Astrocyte (in vitro differentiated cells and primary cell): ENCODE measurements around the gene ALK. TPM values are rescaled to one million over a fixed set of nuclear protein-coding genes. Genes with fewer than 3 reads are reported as not detected.

Experiments
- DNase-seq: peaks from one replicate; pipeline ENCODE4 v3.0.0-alpha.2; 2010; ENCODE audit warnings: low read depth
- FAIRE-seq: peaks from 2 replicates; lab custom pipeline; 2011; peaks lifted over from hg19 to GRCh38; lab: Jason Lieb, UNC
- H2AFZ ChIP-seq: 2 replicates; pipeline ENCODE4 v1.6.0; 2012; ENCODE audit warnings: low read depth, low read length, inconsistent platforms
- H3K27ac ChIP-seq: 2 replicates; pipeline ENCODE4 v1.5.1; 2011; ENCODE audit warnings: low read depth, low read length, inconsistent platforms
- H3K27me3 ChIP-seq: 2 replicates; pipeline ENCODE4 v1.6.0; 2011; ENCODE audit warnings: low read length, inconsistent platforms; ENCODE audit not compliant: insufficient read depth
- H3K36me3 ChIP-seq: 2 replicates; pipeline ENCODE4 v1.5.1; 2011; ENCODE audit warnings: low read length, inconsistent platforms; ENCODE audit not compliant: insufficient read depth
- H3K4me1 ChIP-seq: 2 replicates; pipeline ENCODE4 v1.5.1; 2011; ENCODE audit warnings: low read length, inconsistent platforms; ENCODE audit not compliant: insufficient read depth
- H3K4me2 ChIP-seq: 2 replicates; pipeline ENCODE4 v1.6.0; 2012; ENCODE audit warnings: low read length, inconsistent platforms
- H3K4me3 ChIP-seq: 2 replicates; pipeline ENCODE4 v1.5.1; 2011; ENCODE audit warnings: low read depth, mild to moderate bottlenecking, low read length, inconsistent platforms; ENCODE audit not compliant: insufficient read depth
- H3K79me2 ChIP-seq: 2 replicates; pipeline ENCODE4 v1.6.0; 2012; ENCODE audit warnings: mild to moderate bottlenecking, low read length, inconsistent platforms; ENCODE audit not compliant: insufficient read depth
- H3K9ac ChIP-seq: 2 replicates; pipeline ENCODE4 v1.6.0; 2012; ENCODE audit warnings: mild to moderate bottlenecking, low read length, inconsistent platforms
- H3K9me3 ChIP-seq: 2 replicates; pipeline ENCODE4 v1.5.1; 2012; ENCODE audit warnings: low read depth, mild to moderate bottlenecking, low read length, inconsistent platforms; ENCODE audit not compliant: insufficient read depth
- H4K20me1 ChIP-seq: 2 replicates; pipeline ENCODE4 v1.6.0; 2012; ENCODE audit warnings: low read length, inconsistent platforms; ENCODE audit not compliant: insufficient read depth
- H3K27ac Mint-ChIP-seq: one replicate; pipeline ENCODE4 v1.8.0; 2021; ENCODE audit warnings: mild to moderate bottlenecking, mixed read lengths; ENCODE audit not compliant: unreplicated experiment
- H3K27me3 Mint-ChIP-seq: one replicate; pipeline ENCODE4 v1.8.0; 2021; ENCODE audit warnings: low read depth, mixed read lengths; ENCODE audit not compliant: unreplicated experiment
- H3K36me3 Mint-ChIP-seq: one replicate; pipeline ENCODE4 v1.8.0; 2021; ENCODE audit warnings: low read depth, mixed read lengths; ENCODE audit not compliant: unreplicated experiment
- H3K4me1 Mint-ChIP-seq: one replicate; pipeline ENCODE4 v1.8.0; 2021; ENCODE audit warnings: low read depth, mixed read lengths; ENCODE audit not compliant: unreplicated experiment
- H3K4me3 Mint-ChIP-seq: one replicate; pipeline ENCODE4 v1.8.0; 2021; ENCODE audit warnings: mild to moderate bottlenecking, moderate library complexity, mixed read lengths; ENCODE audit not compliant: unreplicated experiment
- H3K9me3 Mint-ChIP-seq: one replicate; pipeline ENCODE4 v1.8.0; 2021; ENCODE audit warnings: mild to moderate bottlenecking, mixed read lengths; ENCODE audit not compliant: unreplicated experiment
- EZH2 ChIP-seq: IDR thresholded peaks from 2 replicates; pipeline ENCODE4 v1.6.1; 2012; ENCODE audit warnings: mild to moderate bottlenecking, low read length, inconsistent platforms; ENCODE audit not compliant: insufficient read depth
- total RNA-seq: library from RNA; stranded (reverse); gene quantifications from 2 replicates; pipeline ENCODE4 v1.2.1, GENCODE V29; 2021
- TF ChIP-seq, protein P1 (sequence below): IDR thresholded peaks from 2 replicates; pipeline ENCODE4 v1.5.1; 2011; ENCODE audit warnings: low read depth, mild to moderate bottlenecking, inconsistent platforms, low read length, moderate library complexity; ENCODE audit not compliant: insufficient read depth

The ALK gene
- total RNA-seq, 1 donor from 2014 or later, result 0.16 TPM

DNA sequence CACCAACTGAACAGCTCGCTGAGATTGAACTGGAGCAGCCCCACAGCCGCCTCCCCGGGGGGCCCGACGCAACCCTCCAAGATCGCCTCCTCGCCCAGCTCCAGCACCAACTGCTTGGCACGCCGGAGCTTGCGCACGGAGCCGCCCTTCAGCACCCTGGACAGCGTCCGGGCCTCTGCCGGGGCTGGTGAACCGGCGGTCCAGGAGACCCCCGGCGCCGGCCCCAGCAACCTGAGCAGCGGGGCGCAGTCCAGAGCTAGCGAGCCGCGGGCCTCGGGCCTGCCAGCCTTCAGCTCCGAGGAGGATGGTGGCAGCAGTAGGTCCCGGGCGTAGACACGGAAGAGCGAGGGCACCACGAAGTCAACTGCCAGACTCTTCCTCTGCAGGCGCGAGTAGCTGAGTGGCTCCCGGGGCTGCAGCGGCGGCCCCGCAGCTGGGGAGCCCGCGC, 1.2 kb downstream of the ALK start:
- Histone ChIP-seq H3K9ac (no peak overlapping the region), H3K36me3 (no peaks in the 10 kb centered on the region), H4K20me1 (no peaks in the 10 kb centered on the region), H3K4me2 (peak overlapping the region; percentile 84), H3K79me2 (no peaks in the 10 kb centered on the region), H2AFZ (no peak overlapping the region), H3K9me3 (no peaks in the 10 kb centered on the region), H3K4me3 (peak overlapping the region; percentile 48), H3K27ac (no peak overlapping the region), H3K27me3 (peaks cover 30% of the 10 kb centered on the region), H3K4me1 (peaks cover 12% of the 10 kb centered on the region)
- peaks cover 2% of the 10 kb centered on the region for H3K9me3 Mint-ChIP-seq
- H3K4me1 Mint-ChIP-seq, result peaks cover 2% of the 10 kb centered on the region
- H3K27ac Mint-ChIP-seq, result no peak overlapping the region
- H3K36me3 Mint-ChIP-seq, result no peaks in the 10 kb centered on the region
- peaks cover 53% of the 10 kb centered on the region for H3K27me3 Mint-ChIP-seq
- TF ChIP-seq EZH2, result no peak
- TF ChIP-seq, protein P1, sequence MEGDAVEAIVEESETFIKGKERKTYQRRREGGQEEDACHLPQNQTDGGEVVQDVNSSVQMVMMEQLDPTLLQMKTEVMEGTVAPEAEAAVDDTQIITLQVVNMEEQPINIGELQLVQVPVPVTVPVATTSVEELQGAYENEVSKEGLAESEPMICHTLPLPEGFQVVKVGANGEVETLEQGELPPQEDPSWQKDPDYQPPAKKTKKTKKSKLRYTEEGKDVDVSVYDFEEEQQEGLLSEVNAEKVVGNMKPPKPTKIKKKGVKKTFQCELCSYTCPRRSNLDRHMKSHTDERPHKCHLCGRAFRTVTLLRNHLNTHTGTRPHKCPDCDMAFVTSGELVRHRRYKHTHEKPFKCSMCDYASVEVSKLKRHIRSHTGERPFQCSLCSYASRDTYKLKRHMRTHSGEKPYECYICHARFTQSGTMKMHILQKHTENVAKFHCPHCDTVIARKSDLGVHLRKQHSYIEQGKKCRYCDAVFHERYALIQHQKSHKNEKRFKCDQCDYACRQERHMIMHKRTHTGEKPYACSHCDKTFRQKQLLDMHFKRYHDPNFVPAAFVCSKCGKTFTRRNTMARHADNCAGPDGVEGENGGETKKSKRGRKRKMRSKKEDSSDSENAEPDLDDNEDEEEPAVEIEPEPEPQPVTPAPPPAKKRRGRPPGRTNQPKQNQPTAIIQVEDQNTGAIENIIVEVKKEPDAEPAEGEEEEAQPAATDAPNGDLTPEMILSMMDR, result no peak
- DNase-seq, result peak; percentile 31
- no peak overlapping the region for H3K4me3 Mint-ChIP-seq
- no peak for FAIRE-seq

DNA sequence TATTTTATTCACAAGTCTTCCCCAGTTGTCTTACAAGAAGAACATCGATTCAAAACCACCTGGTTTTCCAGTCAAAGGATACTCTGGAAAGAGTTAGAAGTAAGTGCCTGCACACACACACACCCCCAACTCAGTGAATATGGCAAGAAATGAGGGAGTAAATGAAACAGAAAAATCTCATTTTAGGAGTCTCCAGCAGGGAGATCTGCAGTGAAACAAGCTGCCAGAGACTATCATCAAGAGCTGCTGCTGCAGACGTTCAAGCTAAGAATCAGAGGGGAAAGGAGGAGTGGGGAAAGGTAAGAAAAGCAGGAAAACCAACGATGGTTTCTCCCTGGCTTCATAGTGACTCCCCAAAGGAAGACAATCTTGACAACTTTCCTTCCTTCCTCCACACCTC, 2.4 kb downstream of the ALK start:
- Mint-ChIP-seq H3K36me3 (no peaks in the 10 kb centered on the region), H3K4me1 (peaks cover 2% of the 10 kb centered on the region), H3K4me3 (no peak overlapping the region), H3K27ac (no peak overlapping the region), H3K9me3 (peaks cover 2% of the 10 kb centered on the region), H3K27me3 (peaks cover 60% of the 10 kb centered on the region)
- H3K27me3 ChIP-seq, result peaks cover 30% of the 10 kb centered on the region
- no peak overlapping the region for H3K4me3 ChIP-seq
- H3K9me3 ChIP-seq, result no peaks in the 10 kb centered on the region
- H4K20me1 ChIP-seq, result no peaks in the 10 kb centered on the region
- no peaks in the 10 kb centered on the region for H3K79me2 ChIP-seq
- no peak overlapping the region for H3K4me2 ChIP-seq
- no peak for TF ChIP-seq EZH2
- TF ChIP-seq, protein P1, result no peak
- H3K27ac ChIP-seq, result no peak overlapping the region
- DNase-seq (no peak), FAIRE-seq (no peak)
- peaks cover 12% of the 10 kb centered on the region for H3K4me1 ChIP-seq
- no peaks in the 10 kb centered on the region for H3K36me3 ChIP-seq
- H3K9ac ChIP-seq, result no peak overlapping the region
- H2AFZ ChIP-seq, result no peak overlapping the region

DNA sequence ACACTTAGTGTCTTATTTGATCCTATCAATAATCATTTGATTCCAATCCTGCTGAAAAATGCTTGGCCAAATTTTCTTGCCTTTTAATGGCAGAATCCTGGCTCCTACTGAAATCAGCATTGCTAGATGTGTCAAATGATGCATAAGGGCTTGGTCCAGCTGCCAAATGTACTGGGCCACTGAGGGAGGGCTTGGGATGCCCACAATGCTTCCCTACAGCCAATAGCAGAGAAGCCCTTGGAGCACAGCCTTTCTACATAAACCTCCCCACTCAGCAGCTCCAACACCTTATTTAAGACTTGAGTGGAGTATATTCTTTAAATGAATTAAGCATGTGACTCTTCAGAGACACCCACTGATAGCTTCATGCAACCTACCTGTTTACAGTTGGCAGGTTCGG, 3.6 kb downstream of the ALK start:
- H3K4me1 Mint-ChIP-seq, result no peaks in the 10 kb centered on the region
- Histone ChIP-seq H3K4me1 (peaks cover 12% of the 10 kb centered on the region), H3K27me3 (peaks cover 31% of the 10 kb centered on the region), H3K4me2 (no peak overlapping the region), H4K20me1 (no peaks in the 10 kb centered on the region), H3K79me2 (no peaks in the 10 kb centered on the region), H3K9me3 (no peaks in the 10 kb centered on the region), H3K27ac (no peak overlapping the region), H3K36me3 (no peaks in the 10 kb centered on the region), H3K9ac (no peak overlapping the region), H3K4me3 (no peak overlapping the region), H2AFZ (no peak overlapping the region)
- DNase-seq (no peak), FAIRE-seq (no peak)
- no peaks in the 10 kb centered on the region for H3K36me3 Mint-ChIP-seq
- no peak overlapping the region for H3K4me3 Mint-ChIP-seq
- peaks cover 68% of the 10 kb centered on the region for H3K27me3 Mint-ChIP-seq
- H3K27ac Mint-ChIP-seq, result no peak overlapping the region
- TF ChIP-seq, protein P1, result no peak
- TF ChIP-seq EZH2, result no peak
- peaks cover 4% of the 10 kb centered on the region for H3K9me3 Mint-ChIP-seq
